Transverse colon (tissue), 4 donors: ENCODE results near the gene KLF5. TPM values are rescaled to one million over a fixed set of nuclear protein-coding genes. Genes with fewer than 3 reads are reported as not detected.
A peak's percentile ranks its signal among the peaks of the same experiment; 100 is the strongest.

Experiments
- DNase-seq: peaks from one replicate; pipeline ENCODE4 v3.0.0-alpha.2; 2019
- H3K27ac ChIP-seq, 4 donors: fragments of 200-600 bp; sonication (generic); 2 replicates each; pipeline ENCODE4 v1.5.1; 2016 to 2018; ENCODE audit warnings: inconsistent platforms in 4 of 4
- H3K27me3 ChIP-seq: fragments of 200-600 bp; sonication (generic); 2 replicates; pipeline ENCODE4 v1.5.1; 2017; ENCODE audit warnings: inconsistent platforms
- H3K36me3 ChIP-seq, 4 donors: fragments of 200-600 bp; sonication (generic); 2 replicates each; pipeline ENCODE4 v1.5.1; 2017 to 2019; ENCODE audit warnings: inconsistent platforms in 4 of 4
- H3K4me1 ChIP-seq, 4 donors: fragments of 200-600 bp; sonication (generic); 2 replicates each; pipeline ENCODE4 v1.5.1; 2017 to 2020; ENCODE audit warnings: inconsistent platforms in 4 of 4
- H3K4me3 ChIP-seq, 4 donors: fragments of 200-600 bp; sonication (generic); 1 replicate in 1 of 4; 2 replicates in 3 of 4; pipeline versions ENCODE4 v1.5.1 to v1.6.1; 2017 to 2019; ENCODE audit warnings: inconsistent platforms in 4 of 4
- H3K9me3 ChIP-seq, 2 donors: fragments of 200-600 bp; sonication (generic); 2 replicates each; pipeline ENCODE4 v1.5.1; 2017 to 2019; ENCODE audit warnings: inconsistent platforms in 2 of 2
- CTCF ChIP-seq, 5 experiments: fragments of 200-600 bp in 3 of 5; fragments of 450-650 bp in 2 of 5; sonication (generic) in 3 of 5; IDR thresholded peaks; 1 replicate in 2 of 5; 2 replicates in 3 of 5; pipeline ENCODE4 v1.5.1; 2016 to 2017; ENCODE audit warnings: antibody characterized with exemption in 5 of 5, inconsistent platforms in 3 of 5, mild to moderate bottlenecking in 2 of 5, moderate library complexity in 1 of 5
- EP300 ChIP-seq: sonication (generic); formaldehyde crosslinking; IDR thresholded peaks from one replicate; pipeline ENCODE4 v1.6.1; 2017; ENCODE audit warnings: antibody characterized with exemption, low read depth
- POLR2A ChIP-seq: fragments of 450-650 bp; IDR thresholded peaks from one replicate; pipeline ENCODE4 v1.6.1; 2016; ENCODE audit warnings: antibody characterized with exemption, mild to moderate bottlenecking, moderate library complexity
- POLR2AphosphoS5 ChIP-seq, 3 donors: sonication (generic); formaldehyde crosslinking; IDR thresholded peaks; one replicate each; pipeline ENCODE4 v1.6.1; 2016; ENCODE audit warnings: antibody characterized with exemption in 3 of 3
- WGBS, 2 donors: methylation state at CpG; one replicate each; pipeline ENCODE4 v1.1.5; 2018; ENCODE audit warnings: low coverage in 1 of 2; 5-methylcytosine and 5-hydroxymethylcytosine counted together
- in situ Hi-C, 4 donors: fragments of 200-750 bp; cut with MboI; loops; one replicate each; pipeline versions ENCODE4 v1.15.0 to v1.15.1; 2017; ENCODE audit warnings: low sequenced_read_pairs in 3 of 4, low pct_ligation_motif_present in 1 of 4, low pct_unique_long_range_greater_than_20kb in 1 of 4
- intact Hi-C: fragments of 100-400 bp; cut with DNase I; formaldehyde crosslinking; loops from one replicate; pipeline ENCODE4 v1.15.1; 2023; ENCODE audit warnings: low total_unique reads
- total RNA-seq, 4 donors: library from RNA; depleted of rRNA; stranded (reverse); fragments of >200 nt; gene quantifications; one replicate each; pipeline ENCODE4 v1.1.0, GENCODE V29; 2016

KLF5 gene
- total RNA-seq, 4 donors from 2014 or later, result 192 to 334 (median 270) TPM

DNA sequence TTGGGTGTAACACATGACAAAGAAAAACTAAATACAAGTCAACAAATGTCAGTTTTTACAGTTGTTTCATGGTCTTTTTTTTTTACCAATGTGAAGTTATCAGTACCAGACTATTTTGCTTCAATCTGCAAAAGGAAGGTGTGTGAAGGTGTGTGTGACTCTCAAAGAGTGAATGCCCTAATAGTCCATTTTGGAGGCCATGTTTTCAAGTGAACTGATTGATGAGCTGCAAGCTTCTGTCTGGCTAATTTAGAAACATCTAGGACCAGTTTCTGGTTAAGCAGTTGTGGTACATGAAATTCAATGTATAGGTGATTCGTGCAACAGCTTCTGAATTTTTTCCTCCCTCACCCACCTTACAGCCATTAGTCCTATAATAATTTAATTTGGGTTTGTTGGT is 16.1 kb downstream of the KLF5 start:
- Histone ChIP-seq H3K36me3 (peaks cover 0 to 12% (median 5%) of the 10 kb centered on the region in 4 donors), H3K27me3 (no peaks in the 10 kb centered on the region), H3K27ac (peak overlapping the region; percentile 19 to 91 (median 71)), H3K4me3 (no peak overlapping the region), H3K4me1 (peaks cover 5 to 43% (median 22%) of the 10 kb centered on the region in 4 donors), H3K9me3 (no peaks in the 10 kb centered on the region)
- intact Hi-C loops (no loop called here), in situ Hi-C loops (loop anchor here in 2 of 4 donors (25.0 kb wide), 2 partner anchors 387 to 637 kb away; no protein-coding TSS in a partner anchor)
- no peak for DNase-seq
- 60% methylated on average over 1 of the region's 1 CpG; no CpG with 5 or more reads in 1 of the 2 donors for WGBS, 2 donors
- TF ChIP-seq POLR2AphosphoS5 (IDR thresholded peaks at IDR 0.05) (no peak), CTCF (IDR thresholded peaks at IDR 0.05) (no peak), EP300 (no peak), POLR2A (no peak)

GRCh38 chr13:73075546-73075945 is 16.7 kb downstream of the KLF5 start:
- peak overlapping the region; percentile 6 to 91 (median 36) for H3K27ac ChIP-seq

DNA sequence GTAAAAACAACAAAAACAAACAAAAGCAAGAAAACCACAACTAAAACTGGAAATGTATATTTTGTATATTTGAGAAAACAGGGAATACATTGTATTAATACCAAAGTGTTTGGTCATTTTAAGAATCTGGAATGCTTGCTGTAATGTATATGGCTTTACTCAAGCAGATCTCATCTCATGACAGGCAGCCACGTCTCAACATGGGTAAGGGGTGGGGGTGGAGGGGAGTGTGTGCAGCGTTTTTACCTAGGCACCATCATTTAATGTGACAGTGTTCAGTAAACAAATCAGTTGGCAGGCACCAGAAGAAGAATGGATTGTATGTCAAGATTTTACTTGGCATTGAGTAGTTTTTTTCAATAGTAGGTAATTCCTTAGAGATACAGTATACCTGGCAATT is 17.1 kb downstream of the KLF5 start:
- DNase-seq, result no peak
- Histone ChIP-seq H3K4me1 (peaks cover 5 to 33% (median 14%) of the 10 kb centered on the region in 4 donors), H3K27me3 (no peaks in the 10 kb centered on the region), H3K36me3 (peaks cover 0 to 12% (median 5%) of the 10 kb centered on the region in 4 donors), H3K9me3 (no peaks in the 10 kb centered on the region), H3K27ac (peak overlapping the region; percentile 6 to 91 (median 36)), H3K4me3 (no peak overlapping the region)
- in situ Hi-C loops, result no loop called here
- no peak for TF ChIP-seq POLR2A
- no peak for TF ChIP-seq CTCF (IDR thresholded peaks at IDR 0.05)
- no peak for TF ChIP-seq EP300
- no peak for TF ChIP-seq POLR2AphosphoS5 (IDR thresholded peaks at IDR 0.05)
- intact Hi-C loops, result no loop called here
- WGBS, 2 donors, result 41 to 60% methylated on average over 2 of the region's 2 CpGs

More at GRCh38 chr13:73075546-73075945, 16.7 kb downstream of the KLF5 start:
- Histone ChIP-seq H3K36me3 (peaks cover 0 to 12% (median 5%) of the 10 kb centered on the region in 4 donors), H3K4me1 (peaks cover 5 to 37% (median 16%) of the 10 kb centered on the region in 4 donors), H3K4me3 (no peak overlapping the region), H3K9me3 (no peaks in the 10 kb centered on the region), H3K27me3 (no peaks in the 10 kb centered on the region)
- no peak for DNase-seq
- intact Hi-C loops, result no loop called here
- WGBS, 2 donors, result 60 to 67% methylated on average over 5 to 18 of the region's 18 CpGs
- in situ Hi-C loops, result no loop called here
- TF ChIP-seq EP300 (no peak), POLR2AphosphoS5 (IDR thresholded peaks at IDR 0.05) (peak in 1 of 3 donors; percentile 42), POLR2A (no peak)

DNA sequence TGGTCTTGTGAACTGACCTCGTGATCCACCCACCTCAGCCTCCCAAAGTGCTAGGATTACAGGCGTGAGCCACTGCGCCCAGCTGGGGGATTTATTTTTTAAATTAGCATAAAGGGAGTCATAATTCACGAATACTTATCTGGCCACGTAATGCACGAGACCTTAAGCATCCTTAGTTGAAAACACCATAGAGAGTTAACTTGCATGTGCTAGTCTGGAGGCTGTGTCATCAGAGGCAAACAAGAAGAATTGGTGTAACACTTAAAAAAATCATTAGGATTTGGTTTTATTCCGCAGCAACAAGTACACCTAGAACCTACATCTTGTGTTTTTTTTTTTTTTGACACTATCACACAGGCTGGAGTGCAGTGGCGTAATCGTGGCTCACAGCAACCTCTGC is 19.1 kb downstream of the KLF5 start:
- Histone ChIP-seq H3K27ac (peak overlapping the region in 2 of 4 donors; percentile 2 to 7), H3K9me3 (no peaks in the 10 kb centered on the region), H3K4me1 (peaks cover 5 to 22% (median 8%) of the 10 kb centered on the region in 4 donors), H3K4me3 (no peak overlapping the region), H3K36me3 (peaks cover 0 to 12% (median 5%) of the 10 kb centered on the region in 4 donors), H3K27me3 (no peaks in the 10 kb centered on the region)
- no peak for DNase-seq
- intact Hi-C loops, result no loop called here
- TF ChIP-seq POLR2A (no peak), POLR2AphosphoS5 (IDR thresholded peaks at IDR 0.05) (no peak)
- in situ Hi-C loops, result no loop called here
- WGBS, 2 donors, result 69 to 81% methylated on average over 6 to 9 of the region's 9 CpGs

DNA sequence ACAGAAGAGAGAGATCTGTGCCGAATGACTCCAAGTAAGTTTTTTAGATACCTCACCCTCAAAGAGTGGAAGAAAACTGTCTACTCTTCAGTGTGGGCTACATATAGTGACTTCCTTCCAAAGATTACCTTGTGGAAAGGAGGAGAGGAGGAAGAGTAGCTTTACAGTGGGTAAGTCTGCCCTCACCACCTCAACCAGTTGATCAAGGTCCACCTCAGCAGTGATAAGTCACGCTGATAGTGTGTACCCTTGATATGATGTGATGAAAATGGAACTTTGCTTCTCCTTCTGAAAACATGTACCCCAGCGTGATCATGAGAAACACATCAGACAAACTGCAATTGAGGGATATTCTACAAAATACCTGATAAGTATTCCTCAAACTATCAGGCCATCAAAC is 20.6 kb downstream of the KLF5 start:
- Histone ChIP-seq H3K36me3 (peaks cover 0 to 12% (median 5%) of the 10 kb centered on the region in 4 donors), H3K27me3 (no peaks in the 10 kb centered on the region), H3K4me3 (no peak overlapping the region), H3K27ac (peak overlapping the region; percentile 7 to 59 (median 40)), H3K4me1 (peaks cover 0 to 7% (median 1%) of the 10 kb centered on the region in 4 donors), H3K9me3 (no peaks in the 10 kb centered on the region)
- TF ChIP-seq POLR2A (no peak), POLR2AphosphoS5 (IDR thresholded peaks at IDR 0.05) (peak in 2 of 3 donors; percentile 37 to 64)
- 52 to 68% methylated on average over 3 of the region's 3 CpGs for WGBS, 2 donors
- in situ Hi-C loops (no loop called here), intact Hi-C loops (no loop called here)
- no peak for DNase-seq
